Measurements from ENCODE around the gene ZNF780A.

DNA sequence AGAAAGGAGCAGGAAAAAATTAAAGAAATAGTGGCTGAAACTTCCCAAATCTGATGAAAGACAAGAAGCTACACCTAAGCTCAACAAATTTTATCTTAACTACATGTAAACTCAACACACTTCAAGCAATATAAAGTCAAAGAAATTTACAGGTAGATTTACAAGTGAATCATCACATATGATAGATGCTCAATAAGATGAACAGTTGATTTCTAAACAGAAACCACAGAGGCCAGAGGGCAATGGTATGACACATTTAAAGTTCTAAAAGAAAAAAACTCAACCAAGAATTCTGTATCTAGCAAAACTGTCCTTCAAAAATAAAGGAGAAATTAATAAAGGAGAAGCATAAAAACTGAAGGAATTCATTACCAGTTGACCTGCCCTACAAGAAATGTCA is 39.3 kb upstream of the ZNF780A start:
- TF ChIP-seq ZFP41 (tag by site-specific recombination; IDR thresholded peaks at IDR 0.05; ENCODE audit: borderline replicate concordance) (no peak), REPIN1 (tag by site-specific recombination; IDR thresholded peaks at IDR 0.05; ENCODE audit: low read depth) (no peak), ZNF416 (tag by site-specific recombination; IDR thresholded peaks at IDR 0.05) (no peak), ZNF785 (tag by site-specific recombination; IDR thresholded peaks at IDR 0.05) (no peak)
- TF ChIP-seq, protein P1, sequence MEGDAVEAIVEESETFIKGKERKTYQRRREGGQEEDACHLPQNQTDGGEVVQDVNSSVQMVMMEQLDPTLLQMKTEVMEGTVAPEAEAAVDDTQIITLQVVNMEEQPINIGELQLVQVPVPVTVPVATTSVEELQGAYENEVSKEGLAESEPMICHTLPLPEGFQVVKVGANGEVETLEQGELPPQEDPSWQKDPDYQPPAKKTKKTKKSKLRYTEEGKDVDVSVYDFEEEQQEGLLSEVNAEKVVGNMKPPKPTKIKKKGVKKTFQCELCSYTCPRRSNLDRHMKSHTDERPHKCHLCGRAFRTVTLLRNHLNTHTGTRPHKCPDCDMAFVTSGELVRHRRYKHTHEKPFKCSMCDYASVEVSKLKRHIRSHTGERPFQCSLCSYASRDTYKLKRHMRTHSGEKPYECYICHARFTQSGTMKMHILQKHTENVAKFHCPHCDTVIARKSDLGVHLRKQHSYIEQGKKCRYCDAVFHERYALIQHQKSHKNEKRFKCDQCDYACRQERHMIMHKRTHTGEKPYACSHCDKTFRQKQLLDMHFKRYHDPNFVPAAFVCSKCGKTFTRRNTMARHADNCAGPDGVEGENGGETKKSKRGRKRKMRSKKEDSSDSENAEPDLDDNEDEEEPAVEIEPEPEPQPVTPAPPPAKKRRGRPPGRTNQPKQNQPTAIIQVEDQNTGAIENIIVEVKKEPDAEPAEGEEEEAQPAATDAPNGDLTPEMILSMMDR (tag by site-specific recombination; IDR thresholded peaks at IDR 0.05) = no peak
- TF ChIP-seq, protein P2, sequence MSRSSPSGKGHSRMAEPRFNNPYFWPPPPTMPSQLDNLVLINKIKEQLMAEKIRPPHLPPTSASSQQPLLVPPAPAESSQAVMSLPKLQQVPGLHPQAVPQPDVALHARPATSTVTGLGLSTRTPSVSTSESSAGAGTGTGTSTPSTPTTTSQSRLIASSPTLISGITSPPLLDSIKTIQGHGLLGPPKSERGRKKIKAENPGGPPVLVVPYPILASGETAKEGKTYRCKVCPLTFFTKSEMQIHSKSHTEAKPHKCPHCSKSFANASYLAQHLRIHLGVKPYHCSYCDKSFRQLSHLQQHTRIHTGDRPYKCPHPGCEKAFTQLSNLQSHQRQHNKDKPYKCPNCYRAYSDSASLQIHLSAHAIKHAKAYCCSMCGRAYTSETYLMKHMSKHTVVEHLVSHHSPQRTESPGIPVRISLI (tag by site-specific recombination; IDR thresholded peaks at IDR 0.05) = no peak
- TF ChIP-seq, protein P3, sequence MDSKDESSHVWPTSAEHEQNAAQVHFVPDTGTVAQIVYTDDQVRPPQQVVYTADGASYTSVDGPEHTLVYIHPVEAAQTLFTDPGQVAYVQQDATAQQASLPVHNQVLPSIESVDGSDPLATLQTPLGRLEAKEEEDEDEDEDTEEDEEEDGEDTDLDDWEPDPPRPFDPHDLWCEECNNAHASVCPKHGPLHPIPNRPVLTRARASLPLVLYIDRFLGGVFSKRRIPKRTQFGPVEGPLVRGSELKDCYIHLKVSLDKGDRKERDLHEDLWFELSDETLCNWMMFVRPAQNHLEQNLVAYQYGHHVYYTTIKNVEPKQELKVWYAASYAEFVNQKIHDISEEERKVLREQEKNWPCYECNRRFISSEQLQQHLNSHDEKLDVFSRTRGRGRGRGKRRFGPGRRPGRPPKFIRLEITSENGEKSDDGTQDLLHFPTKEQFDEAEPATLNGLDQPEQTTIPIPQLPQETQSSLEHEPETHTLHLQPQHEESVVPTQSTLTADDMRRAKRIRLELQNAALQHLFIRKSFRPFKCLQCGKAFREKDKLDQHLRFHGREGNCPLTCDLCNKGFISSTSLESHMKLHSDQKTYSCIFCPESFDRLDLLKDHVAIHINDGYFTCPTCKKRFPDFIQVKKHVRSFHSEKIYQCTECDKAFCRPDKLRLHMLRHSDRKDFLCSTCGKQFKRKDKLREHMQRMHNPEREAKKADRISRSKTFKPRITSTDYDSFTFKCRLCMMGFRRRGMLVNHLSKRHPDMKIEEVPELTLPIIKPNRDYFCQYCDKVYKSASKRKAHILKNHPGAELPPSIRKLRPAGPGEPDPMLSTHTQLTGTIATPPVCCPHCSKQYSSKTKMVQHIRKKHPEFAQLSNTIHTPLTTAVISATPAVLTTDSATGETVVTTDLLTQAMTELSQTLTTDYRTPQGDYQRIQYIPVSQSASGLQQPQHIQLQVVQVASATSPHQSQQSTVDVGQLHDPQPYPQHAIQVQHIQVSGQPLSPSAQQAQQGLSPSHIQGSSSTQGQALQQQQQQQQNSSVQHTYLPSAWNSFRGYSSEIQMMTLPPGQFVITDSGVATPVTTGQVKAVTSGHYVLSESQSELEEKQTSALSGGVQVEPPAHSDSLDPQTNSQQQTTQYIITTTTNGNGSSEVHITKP (tag by site-specific recombination; IDR thresholded peaks at IDR 0.05) = no peak
- TF ChIP-seq, protein P4, sequence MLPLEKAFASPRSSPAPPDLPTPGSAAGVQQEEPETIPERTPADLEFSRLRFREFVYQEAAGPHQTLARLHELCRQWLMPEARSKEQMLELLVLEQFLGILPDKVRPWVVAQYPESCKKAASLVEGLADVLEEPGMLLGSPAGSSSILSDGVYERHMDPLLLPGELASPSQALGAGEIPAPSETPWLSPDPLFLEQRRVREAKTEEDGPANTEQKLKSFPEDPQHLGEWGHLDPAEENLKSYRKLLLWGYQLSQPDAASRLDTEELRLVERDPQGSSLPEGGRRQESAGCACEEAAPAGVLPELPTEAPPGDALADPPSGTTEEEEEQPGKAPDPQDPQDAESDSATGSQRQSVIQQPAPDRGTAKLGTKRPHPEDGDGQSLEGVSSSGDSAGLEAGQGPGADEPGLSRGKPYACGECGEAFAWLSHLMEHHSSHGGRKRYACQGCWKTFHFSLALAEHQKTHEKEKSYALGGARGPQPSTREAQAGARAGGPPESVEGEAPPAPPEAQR (tag by site-specific recombination; IDR thresholded peaks at IDR 0.05) = no peak

Measured in HEK293 (cell line).